Suppressor macrophage treated with lipopolysaccharide for 4 hours (primary cell): ENCODE results near the gene NEUROD6.

Experiments
- DNase-seq: peaks from one replicate; pipeline ENCODE4 v3.0.0-alpha.2; 2020

Gene NEUROD6

DNA sequence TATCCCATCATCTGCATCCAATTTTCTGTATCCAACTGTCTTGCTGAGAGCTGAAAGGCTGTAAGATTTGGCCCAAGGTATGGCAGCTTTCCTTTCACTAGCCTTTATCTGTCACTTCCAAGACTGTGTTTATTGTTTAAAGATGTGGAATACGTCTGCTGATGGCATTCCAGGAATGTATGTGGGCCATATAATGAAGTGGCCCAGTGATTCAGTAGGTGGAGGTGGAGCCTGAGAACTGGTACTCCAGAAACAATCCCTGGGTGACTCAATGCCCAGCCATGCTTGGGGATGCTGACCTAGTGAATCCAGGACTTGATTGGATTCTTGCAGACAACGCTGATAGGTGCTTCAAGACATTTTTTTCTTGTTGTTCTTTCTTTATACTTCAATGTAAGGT, 13.5 kb downstream of the NEUROD6 start:
- DNase-seq = no peak

- DNase-seq = no peak
These were observed 14.1 kb downstream of the NEUROD6 start for GRCh38 chr7:31326416-31326815.

GRCh38 chr7:31323101-31323500, 17.4 kb downstream of the NEUROD6 start:
- DNase-seq = no peak

- DNase-seq = no peak
These were observed 19.9 kb downstream of the NEUROD6 start for GRCh38 chr7:31320675-31321074.

- DNase-seq = no peak
These were observed 22.2 kb downstream of the NEUROD6 start for GRCh38 chr7:31318313-31318712.

DNA sequence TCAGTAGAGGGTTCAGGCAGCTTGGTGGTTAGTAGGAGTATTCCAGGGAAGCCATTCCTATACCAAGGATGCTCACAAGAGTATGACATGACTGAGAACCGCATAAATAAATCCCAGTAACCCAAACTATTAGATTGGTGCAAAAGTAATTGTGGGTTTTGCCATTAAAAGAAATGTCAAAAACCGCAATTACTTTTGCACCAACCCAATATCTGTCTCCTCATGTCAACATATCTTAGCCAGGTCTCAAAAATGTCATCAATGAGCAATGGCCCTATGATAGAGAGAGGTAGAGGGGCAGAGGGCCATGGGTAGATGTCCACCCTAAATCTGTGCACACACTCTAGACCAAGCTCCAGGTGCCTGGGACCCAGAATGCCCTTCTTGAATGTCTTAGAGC, 23.6 kb downstream of the NEUROD6 start:
- DNase-seq = no peak

DNA sequence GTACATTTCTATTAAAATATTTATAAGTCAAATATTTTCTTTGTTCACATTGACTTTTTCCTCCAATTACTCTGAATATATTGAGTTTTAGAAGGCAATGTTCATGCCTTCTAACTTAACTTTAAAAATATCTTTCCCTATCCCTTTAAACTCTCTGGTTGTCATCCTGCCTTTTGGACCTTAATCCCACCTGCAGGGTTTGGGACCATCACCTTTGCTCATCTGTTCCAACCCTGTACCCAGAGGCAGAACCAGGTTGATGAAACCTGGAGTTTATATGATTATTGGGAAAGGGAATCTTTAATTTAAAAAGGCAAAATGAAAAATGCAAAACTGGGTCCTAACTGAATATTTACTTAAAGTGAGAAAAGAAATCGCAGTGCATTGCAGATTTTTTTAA, 24.8 kb downstream of the NEUROD6 start:
- no peak for DNase-seq

DNA sequence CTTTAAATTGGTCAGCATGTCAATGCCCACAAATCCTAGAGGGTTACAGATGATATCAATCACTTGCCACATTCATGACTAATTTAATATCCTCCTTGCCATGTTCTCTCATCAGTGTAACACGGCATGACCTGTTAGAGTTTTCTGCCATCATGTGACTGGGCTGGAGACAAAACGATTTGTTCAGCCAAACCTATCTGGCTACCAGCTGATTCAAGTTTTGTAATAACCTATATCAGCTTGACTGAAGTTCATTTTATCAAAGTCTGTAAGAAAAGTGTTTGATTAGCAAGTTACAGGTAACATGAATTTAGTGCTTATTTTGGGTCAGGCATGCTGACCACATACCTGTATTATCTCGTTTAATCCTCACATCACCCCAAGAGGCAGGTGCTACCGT, 25.7 kb downstream of the NEUROD6 start:
- no peak for DNase-seq

DNA sequence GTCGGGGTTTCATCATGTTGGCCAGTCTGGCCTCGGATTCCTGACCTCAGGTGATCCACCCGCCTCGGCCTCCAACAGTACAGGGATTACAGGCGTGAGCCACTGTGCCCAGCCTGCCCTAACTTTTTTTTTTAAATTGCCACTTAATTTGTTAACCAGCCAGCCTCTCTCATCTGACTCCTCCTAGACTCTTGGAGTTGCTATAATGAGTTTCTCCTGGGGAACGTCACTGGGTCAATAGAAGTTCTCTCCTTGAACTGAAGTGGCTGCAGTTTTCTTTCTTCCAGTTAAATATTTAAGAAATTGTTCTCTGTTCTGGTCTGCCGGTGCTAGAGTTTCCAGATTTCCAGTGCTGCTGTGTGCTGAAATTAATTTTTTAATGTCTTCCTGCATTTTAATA, 27.6 kb downstream of the NEUROD6 start:
- DNase-seq = no peak

- DNase-seq = no peak
These were observed 29.0 kb downstream of the NEUROD6 start for GRCh38 chr7:31311552-31311951.

GRCh38 chr7:31310321-31310935, 30.1 kb downstream of the NEUROD6 start:
- no peak for DNase-seq

DNA sequence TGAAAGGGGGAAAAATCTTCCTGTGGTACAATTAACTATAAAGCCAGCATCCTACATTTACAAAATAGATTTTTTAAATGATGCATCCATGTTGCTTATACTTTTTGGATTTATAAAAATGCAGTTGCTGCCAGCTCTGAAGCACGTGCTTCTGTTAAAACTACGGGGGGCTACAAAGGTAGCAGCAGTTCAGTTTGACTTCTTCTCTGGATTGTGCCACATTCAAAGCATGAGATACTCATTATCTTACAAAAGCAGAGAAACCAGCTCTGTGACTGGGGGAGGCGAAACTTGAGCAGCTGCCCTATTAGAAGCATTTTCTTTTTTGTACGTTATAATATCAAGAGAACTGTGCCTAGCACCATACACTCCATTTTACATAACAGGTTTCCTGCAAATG, 31.1 kb downstream of the NEUROD6 start:
- DNase-seq = no peak

GRCh38 chr7:31308652-31309051, 31.9 kb downstream of the NEUROD6 start:
- no peak for DNase-seq

DNA sequence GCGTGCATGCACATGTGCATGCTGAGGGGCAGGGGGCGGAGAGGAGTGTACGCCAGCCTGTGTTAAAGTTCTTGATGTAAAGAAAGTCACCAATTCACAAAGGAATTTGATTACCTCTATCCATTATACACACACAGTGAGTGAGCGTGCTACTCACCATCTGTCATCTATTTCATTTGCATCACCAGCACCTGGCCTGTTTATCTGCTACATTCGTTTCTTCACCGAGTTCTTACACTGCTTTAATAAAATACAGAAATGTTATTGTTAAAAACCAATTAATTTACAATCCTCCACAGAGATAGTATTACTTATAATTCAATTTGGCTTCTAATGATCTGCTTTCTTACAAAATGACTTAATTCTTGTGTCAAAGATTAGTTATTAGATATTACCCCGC, 32.6 kb downstream of the NEUROD6 start:
- DNase-seq = no peak

DNA sequence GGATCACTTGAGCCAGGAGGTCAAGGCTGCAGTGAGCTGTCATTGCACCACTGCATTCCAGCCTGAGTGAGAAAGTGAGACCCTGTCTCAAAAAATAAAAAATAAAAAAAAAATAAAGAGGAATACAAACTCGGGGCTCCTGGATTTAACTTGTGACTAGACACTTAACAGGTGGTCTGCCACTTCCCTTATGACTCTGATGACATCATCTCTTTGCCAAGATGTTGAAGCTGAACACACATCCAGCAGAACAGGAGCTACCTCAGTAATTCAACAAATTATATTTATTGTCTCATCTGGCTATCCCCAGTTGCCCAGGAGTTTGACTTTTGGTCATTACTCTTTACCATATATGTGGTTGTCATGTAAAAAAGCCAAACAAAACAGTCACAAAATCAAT, 35.3 kb downstream of the NEUROD6 start:
- no peak for DNase-seq

- DNase-seq = no peak
These were observed 36.1 kb downstream of the NEUROD6 start for GRCh38 chr7:31304446-31304845.

DNA sequence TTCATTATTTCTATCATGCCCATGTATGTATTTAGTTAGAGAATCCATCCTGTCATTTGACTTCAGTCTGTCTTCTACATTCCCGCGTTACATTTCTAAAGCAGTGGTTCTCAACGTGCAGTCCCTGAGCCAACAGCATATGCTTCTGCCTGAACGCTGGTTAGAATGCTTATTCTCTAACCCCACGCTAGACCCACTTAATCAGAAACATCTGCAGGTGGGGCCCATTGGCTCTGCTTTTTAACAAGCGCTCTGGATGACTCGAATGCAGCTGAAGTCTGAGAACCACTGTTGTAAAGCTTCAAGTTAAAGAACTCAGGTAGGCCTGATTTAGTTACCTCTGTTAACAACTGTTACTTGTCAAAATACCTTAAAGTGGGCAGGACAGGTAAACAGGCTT, 38.2 kb downstream of the NEUROD6 start:
- no peak for DNase-seq

GRCh38 chr7:31299336-31299735, 41.2 kb downstream of the NEUROD6 start:
- DNase-seq = no peak

GRCh38 chr7:31290601-31291000, 49.9 kb downstream of the NEUROD6 start:
- DNase-seq = no peak
